Stimulated activated CD8-positive, alpha-beta memory T cell treated with anti-CD3 and anti-CD28 coated beads, Interleukin-12 subunit alpha, Interleukin-12 subunit beta, amount 100 ng/mL, for 4 hours (primary cell): ENCODE data around the gene ANKFN1.
"Not testable (repeated sequence)": the region's sequence is repeated elsewhere in the genome, so short reads cannot be mapped to it uniquely, and the experiment has no call there.

ENCODE experiments used
- DNase-seq: peaks from one replicate; pipeline ENCODE4 v3.0.0-alpha.2; 2020; ENCODE audit warnings: low read depth

The ANKFN1 gene

GRCh38 chr17:56351675-56352074, 198.4 kb downstream of the ANKFN1 start:
- DNase-seq: no peak

DNA sequence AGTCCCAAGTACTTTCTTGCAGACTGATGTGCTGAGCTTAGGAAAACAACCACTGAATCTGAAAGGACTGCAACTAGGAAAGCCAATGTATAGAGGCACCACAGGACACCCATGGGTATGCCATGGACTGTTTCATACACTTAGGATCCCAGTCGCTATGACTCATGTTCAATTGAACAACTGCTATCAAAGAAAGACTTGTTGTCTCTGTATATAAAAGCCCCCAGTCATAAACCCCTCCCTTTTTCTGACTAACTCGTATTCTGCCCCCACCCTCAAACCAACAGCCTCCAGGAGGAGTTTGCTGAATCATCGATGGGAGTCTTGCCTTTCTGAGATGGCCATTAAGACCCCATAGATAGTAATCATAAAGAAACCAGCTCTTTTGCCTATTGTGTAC, 205.4 kb downstream of the ANKFN1 start:
- no peak for DNase-seq

- DNase-seq: no peak
These were observed 206.2 kb downstream of the ANKFN1 start for GRCh38 chr17:56359518-56359917.

DNA sequence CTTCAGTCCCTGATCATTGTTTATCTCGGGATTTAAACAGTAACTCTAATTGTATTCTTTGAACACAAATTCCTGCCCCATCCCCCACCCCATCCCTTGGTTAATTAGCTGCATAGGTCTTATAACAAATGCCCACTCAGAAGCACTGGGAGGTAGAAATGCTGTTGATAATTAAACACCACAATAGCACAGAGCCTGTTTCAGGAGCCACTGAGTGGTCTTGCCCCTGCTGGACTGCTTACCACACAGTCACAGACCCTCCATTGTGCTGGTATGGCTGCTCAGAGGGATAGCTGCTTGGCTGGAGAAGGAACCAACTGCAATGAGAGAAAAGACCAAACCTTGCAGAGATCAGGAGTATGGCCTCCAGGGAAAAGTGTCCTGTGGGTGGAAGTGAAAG, 214.1 kb downstream of the ANKFN1 start:
- DNase-seq: no peak

- DNase-seq: no peak
These were observed 220.9 kb downstream of the ANKFN1 start for GRCh38 chr17:56373981-56374833.

DNA sequence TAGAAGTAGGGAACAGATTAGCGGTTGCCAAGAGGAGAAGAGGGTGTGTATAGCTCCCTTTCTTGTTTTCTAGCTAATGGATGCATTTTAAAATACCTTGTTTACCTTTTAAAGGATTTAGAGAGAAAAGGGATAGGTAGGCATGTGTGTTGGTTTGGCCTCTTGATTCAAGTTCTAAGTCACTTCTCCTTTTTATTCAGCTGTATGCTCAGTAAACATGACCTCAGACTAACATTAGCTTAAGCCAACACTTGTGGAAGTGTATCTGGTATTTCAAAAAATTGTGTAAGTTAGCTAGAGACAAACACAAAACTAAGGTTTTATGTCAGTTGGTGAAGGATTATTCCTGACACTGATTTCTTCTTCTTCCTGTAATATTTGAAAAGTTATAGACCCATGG, 236.1 kb downstream of the ANKFN1 start:
- DNase-seq: no peak

DNA sequence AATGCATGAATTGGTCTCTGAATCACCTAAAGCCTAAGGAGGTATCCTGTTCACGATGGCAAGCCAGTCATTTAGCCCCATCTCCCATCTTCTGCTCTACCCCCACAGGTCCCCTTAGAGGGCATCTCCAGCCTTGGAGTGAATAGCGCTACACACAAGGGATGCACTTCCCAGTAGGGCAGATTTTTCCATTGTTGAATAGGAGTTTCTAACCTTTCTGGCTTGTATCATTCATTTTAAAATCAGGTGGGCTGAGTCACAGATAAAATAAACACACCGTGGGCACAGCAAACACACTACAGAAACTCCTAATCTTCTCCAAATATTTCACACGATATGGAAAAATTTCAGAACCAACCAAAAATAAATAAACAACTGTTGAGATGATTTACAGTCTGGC, 239.0 kb downstream of the ANKFN1 start:
- no peak for DNase-seq

DNA sequence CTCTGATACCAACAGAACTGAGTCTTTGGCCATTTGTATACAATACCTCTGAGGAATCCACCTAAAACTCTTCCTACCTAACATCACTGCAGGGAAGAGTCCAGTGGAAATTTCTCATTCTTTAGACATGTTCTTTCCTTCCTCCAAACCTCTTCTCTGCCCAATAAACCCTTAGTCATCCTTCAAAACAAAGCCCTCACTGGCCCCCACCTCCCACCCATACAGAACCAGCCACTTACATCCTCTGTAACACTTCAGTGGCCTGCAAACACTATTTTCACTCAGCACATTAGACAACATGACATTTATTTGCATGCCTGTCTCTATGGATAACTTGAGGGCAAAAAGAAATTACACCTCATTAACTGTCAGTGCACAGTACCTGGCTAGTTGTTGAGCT, 239.9 kb downstream of the ANKFN1 start:
- DNase-seq: no peak

DNA sequence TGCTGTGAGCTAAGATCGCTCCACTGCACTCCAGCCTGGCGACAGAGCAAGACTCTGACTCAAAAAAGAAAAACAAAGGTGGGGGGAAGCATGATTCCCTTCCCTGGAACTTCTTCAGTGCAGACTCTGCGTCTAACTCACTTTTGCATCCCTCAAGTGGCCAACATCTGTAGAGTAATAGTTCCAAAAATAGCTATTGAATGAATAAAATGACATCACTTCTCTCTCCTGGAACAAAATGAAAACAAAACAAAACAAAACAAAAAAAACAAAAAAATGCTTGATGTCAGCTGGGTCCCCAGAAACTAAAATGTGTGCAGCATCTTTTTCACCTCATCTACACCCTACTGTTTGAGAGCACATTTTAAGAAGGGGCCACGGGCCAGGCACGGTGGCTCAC, 242.5 kb downstream of the ANKFN1 start:
- DNase-seq: no peak

- no peak for DNase-seq
These were observed 253.8 kb downstream of the ANKFN1 start for GRCh38 chr17:56407086-56407485.

DNA sequence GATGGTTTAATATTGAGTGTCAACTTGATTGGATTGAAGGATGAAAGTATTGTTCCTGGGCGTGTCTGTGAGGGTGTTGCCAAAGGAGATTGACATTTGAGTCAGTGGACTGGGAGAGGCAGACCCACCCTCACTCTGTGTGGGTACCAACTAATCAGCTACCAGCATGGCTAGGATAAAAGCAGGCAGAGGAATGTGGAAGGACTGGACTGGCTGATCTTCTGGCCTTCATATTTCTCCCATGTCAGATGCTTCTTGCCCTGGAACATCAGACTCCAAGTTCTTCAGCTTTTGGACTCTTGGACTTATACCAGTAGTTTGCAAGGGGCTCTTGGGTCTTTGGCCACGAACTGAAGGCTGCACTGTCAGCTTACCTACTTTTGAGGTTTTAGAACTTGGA, 259.1 kb downstream of the ANKFN1 start:
- DNase-seq: not testable (repeated sequence)

DNA sequence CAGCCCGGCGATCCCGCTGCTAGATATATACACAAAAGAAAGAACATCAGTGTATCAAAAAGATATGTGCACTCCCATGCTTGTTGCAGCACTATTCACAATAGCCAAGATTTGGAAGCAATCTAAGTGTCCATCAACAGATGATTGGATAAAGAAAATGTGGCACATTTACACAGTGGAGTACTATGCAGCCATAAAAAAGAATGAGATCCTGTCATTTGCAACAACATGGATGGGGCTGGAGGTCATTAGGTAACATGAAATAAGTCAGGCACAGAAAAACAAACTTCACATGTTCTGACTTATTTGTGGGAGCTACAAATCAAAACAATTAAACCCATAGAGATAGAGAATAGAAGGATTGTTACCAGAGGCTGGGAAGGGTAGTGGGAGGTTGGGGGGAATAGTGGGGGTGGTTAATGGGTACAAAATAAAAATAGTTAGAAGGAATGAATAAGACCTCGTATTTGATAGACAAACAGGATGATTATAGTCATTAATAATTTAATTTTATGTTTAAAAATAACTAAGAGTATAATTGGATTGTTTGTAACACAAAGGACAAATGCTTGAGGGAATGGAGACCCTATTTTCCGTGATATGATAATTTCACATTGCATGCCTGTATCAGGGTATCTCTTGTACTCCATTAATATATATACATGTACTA, 263.5 kb downstream of the ANKFN1 start:
- no peak for DNase-seq

DNA sequence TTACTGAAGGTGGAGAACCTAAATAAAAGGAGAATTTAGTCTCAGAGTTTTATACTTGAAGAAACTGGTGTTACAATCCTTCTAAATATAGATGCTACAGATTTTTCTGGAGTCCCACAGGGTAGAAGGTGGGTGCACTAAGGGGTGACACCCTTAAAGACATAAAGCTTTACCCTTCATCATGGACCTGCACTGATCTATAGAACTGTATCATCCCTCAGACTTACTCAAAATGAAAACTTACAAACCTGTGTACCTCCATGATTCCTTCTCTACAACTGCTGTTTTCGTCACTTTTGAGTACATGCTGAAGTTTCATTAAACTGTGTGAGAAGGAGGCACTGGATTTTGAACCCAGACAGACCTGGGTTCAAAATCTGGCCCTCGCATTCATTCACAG, 270.7 kb downstream of the ANKFN1 start:
- DNase-seq: no peak

DNA sequence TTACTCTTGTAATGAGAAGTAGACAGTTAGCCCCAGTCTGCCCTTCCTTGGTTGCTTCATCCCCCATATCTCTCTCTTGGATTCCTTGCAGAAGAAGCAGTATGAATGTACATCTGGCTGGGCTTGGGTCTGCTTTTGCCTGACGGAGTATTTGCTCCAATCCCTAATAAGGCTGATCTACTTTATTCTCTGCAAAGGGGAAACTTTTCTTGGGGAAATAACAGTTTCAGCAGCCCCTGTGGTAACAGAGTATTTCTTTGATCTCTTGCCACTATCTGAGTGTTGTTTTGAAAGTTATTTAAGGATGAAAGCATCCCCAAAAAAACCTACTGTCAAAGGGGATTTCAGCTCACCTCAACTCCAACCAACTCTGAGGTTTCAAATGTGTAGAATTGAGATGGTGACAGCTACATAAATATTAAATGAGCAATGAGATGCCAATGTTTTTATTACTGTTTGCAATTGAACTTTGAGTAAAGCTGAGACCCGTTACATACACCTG, 271.3 kb downstream of the ANKFN1 start:
- DNase-seq: no peak

DNA sequence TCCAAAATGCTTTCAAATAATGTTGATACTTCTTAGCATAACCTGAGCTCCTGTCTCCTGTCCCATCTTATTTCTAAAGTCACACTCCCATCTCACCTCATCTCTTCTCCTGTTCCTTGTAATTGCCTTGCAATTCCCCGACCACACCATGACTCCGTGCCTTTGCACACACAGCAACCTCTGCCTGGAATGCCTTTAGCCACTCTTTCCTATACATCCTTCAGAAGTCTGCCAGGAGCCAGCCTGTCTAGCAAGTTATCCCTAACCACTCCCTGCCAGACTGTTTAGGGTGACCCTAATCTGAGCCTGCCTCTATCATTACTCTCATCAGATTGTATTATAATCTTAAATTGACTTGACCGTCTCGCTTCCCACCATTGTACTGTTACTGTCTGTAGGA, 272.2 kb downstream of the ANKFN1 start:
- no peak for DNase-seq

- DNase-seq: no peak
These were observed 273.6 kb downstream of the ANKFN1 start for GRCh38 chr17:56426901-56427300.

DNA sequence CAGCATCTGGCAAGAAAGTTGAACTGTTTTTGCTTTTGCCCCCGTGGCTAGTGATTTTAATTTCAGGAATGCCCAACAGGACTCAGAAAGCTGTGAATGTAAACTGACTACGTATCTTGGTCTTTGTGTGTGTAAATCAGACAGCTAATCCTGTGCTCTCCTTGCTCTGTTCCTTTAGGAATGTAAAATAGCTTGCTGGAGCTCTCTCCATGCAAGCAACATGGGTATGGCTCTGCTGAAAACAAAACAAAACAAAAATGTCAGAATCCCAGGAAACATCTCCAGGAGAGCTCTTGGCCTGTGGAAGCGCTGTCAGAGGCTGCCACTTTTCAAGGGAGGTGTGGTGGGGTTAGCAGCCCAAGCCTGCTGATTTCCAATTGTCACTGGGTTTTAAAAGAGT, 278.5 kb downstream of the ANKFN1 start:
- DNase-seq: no peak

GRCh38 chr17:56432443-56432842, 279.2 kb downstream of the ANKFN1 start:
- DNase-seq: no peak

DNA sequence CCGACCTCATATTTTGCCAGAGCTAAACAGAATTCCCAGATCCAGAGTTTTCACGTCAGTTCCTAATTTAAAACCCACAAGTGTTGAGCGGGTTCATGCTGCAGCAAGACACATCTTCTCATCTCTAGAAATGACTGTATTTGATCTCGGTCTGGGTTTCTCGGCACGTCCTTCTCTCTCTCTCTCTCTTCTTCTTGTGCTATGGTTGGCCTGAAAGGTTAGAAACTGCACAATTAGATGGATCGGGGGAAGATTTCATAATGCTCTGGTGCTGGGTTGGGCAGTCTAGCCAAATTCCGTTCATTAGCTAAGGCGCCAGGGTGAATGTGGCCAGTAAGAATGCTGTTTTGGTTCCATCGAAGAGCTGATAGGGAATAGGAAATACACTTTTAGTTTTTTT, 281.3 kb downstream of the ANKFN1 start:
- DNase-seq: no peak

GRCh38 chr17:56436142-56436541, 282.9 kb downstream of the ANKFN1 start:
- DNase-seq: no peak

GRCh38 chr17:56440419-56440818, 287.1 kb downstream of the ANKFN1 start:
- DNase-seq: no peak

GRCh38 chr17:56441308-56441707, 288.0 kb downstream of the ANKFN1 start:
- DNase-seq: no peak

GRCh38 chr17:56445692-56446411, 292.6 kb downstream of the ANKFN1 start:
- no peak for DNase-seq
